NCI-H345 treated with DMSO at 0.1 percent for 48 hours (cell line): ENCODE results near the gene TRIB2.
"Not testable (repeated sequence)": the region's sequence is repeated elsewhere in the genome, so short reads cannot be mapped to it uniquely, and the experiment has no call there.

Source experiments
- DNase-seq: peaks from one replicate; lab custom pipeline; 2025; ENCODE audit not compliant: unreplicated experiment; lab: John Stamatoyannopoulos, UW

Gene TRIB2

GRCh38 chr2:12716282-12717190 lies at the start of gene TRIB2:
Gene TRIB2 (plus strand): TSS chr2:12716936. CDS start chr2:12718308, 1,372 bp downstream.
- DNase-seq = peak; percentile 90

GRCh38 chr2:12669036-12669435 lies 47.7 kb upstream of the TRIB2 start:
- no peak for DNase-seq

DNA sequence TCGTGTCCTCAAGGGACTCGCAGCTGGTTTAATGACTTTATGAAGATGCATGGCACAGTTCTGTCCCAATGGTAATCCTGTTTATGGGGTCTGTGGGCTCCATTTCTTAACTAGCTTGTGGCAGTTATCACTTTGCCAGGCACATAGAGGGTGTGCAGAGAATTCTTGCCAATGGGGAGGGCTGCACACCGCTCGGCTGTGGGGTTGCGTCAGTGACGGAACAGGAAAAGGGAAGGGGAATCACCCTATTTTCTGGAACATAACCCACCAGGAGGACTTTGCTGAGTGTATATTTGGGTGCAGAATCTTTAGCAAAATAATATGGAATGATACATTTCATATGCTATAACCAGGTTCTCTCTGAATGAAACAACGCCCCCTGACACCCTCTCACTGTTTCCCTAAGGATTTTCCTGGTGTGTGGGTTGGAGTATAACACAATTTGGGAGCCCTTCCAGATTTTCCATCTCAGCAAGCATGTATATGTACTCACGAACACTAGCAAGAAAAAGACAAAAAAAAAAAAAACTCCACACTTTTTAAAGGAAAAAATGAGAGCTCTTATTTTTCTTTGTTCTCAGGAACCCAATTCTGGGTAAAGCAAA lies 43.9 kb upstream of the TRIB2 start:
- no peak for DNase-seq

DNA sequence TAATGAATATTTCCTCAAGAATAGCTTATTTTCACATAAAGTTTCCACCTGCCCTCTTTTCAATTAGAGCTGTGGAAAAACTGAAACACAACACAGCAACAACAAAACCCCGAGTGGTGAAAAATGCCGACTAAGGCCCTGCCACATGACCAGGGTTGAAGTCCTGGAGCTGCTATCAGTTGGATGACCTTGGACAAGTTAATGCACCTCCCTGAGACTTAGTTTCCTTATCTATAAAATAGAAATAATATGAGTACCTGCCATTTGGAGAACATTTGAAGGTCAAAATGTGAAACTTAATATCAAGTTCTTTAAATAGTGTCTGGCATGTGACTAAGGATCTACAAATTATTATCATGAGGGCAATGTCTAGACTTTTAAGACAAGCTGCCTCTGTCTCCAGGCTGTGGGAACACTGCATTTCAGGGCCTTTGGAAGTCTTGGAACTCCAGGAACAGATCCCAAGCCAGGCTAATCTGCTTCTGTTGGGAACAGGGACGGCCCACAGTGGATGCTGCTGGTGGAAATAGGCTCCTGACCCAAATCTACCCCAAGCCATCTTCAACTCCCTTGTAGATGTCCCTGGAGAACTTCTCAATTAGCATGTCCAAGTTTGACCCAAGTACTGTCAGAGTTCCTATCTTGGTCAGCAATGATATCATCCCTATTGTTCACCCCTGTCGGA lies 42.0 kb upstream of the TRIB2 start:
- DNase-seq = no peak

DNA sequence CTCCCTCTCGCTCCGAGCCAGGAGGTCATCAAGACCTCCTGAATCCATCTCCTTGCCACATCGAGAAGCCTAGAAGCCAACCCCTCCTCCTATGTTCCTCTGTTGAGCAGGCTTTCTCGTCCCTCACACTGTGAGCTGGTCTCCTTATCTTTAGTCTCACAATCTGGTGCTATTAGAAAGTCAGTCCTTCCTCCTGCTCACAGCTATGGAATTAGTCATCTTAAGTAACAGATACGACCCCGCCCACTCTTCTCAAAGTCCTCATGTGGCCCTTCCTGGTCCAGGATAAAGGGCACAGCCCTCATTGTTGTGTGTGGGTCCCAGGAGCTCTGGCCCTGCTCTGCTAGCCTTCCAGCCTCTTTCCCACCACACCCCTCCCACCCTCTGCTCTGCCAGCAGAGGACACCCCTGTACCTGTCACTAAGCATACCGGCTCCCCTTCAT lies 41.4 kb upstream of the TRIB2 start:
- no peak for DNase-seq

DNA sequence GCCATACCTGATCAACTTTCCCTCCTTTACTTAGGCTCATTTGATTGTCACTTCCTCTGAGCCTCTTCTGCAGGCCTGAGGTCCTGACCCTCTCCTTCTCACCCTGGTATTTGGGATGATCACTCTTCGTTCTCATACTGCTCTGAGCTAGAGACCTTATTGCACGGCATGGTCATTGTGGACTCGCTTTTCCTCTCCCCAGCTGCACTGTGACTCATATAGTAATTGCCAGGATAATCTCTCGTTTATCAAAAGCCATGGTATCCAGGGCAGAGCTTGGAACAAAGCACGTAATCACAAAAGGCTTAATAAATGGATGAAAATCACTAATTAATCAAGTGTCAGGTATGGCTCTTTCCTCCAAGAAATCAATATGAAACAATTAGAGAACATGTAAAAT lies 40.9 kb upstream of the TRIB2 start:
- DNase-seq = no peak

DNA sequence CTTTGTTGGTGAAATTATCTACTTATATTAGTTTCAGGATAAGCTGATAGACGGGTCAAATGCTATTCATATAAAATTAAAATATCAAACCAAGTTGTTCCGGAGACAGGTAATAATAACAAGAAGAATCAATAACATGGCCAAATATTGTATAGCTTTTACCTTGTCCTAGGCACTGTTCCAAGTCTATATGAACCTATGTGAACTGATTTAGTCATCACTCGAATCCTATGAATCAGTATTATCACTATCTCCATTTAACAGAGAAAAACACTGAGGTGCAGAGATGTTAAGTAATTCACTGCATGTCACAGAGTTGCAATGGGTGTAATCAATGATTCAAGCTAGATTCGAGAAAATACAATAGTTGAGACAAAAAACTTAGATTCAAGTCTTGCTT lies 40.0 kb upstream of the TRIB2 start:
- no peak for DNase-seq

DNA sequence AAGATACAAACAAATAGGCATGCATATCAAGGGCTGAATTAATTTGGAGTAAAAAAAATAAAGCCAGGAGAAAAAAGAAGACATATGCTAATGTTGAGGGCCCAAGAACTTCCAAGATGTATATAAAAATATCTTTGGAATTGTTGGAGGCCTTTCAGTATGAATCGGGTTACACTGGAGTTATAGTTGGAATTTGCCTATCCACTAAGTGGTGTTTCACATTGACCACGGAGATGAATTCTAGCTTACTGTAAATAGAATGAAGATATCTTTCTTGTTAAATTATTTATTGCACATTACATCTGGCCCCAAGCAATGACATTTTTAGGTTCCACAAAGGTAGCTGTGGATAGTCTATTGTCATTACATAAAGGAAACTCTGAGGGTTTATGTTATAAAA lies 38.5 kb upstream of the TRIB2 start:
- no peak for DNase-seq

DNA sequence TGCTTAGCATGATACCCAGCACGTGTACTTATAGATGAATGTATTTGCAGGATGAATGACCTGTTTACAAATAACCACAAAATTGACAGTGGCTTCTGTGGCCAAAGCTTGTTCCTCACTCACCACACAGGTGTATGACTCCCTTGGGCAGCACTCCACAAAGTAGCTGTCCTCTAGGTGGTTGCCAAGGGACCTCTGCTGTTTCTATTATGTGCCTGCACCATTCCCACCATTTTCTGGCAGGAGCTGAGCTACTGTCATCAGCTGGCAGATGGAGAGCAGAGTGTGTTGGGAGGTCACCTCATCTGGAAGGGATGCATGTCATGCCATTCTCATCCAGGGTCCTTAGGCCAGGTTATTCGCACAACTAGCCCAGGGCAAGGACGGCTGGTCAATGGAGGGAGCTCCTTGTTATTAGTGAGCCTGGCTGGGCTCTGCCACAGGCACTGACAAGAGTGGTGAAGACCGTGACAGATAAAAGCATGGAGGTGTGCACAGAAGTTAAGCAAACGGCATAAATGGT lies 37.1 kb upstream of the TRIB2 start:
- no peak for DNase-seq

- not testable (repeated sequence) for DNase-seq
Observed at GRCh38 chr2:12680115-12680514, 36.6 kb upstream of the TRIB2 start.

GRCh38 chr2:12682017-12682416 lies 34.7 kb upstream of the TRIB2 start:
- no peak for DNase-seq

- DNase-seq = no peak
Observed at GRCh38 chr2:12683457-12684100, 33.2 kb upstream of the TRIB2 start.

- DNase-seq = no peak
Observed at GRCh38 chr2:12684471-12684936, 32.2 kb upstream of the TRIB2 start.

DNA sequence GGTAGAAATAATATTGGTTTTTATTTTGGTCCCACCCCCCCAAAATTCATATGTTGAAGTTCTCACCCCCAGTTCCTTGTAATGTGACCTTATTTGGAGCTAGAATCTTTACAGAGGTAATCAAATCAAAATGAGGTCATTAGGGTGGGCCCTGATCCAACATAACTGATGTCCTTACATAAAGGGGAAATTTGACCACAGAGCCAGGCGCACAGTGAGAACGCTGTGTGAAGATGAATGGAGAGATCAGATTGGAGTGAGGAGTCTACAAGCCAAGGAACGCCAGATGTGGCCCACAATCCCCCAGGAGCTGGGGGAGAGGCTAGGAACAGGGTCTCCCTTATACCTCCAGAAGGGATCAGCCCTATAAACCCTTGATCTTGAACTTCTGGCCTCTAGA lies 31.6 kb upstream of the TRIB2 start:
- no peak for DNase-seq

GRCh38 chr2:12685956-12686355 lies 30.8 kb upstream of the TRIB2 start:
- DNase-seq = no peak

DNA sequence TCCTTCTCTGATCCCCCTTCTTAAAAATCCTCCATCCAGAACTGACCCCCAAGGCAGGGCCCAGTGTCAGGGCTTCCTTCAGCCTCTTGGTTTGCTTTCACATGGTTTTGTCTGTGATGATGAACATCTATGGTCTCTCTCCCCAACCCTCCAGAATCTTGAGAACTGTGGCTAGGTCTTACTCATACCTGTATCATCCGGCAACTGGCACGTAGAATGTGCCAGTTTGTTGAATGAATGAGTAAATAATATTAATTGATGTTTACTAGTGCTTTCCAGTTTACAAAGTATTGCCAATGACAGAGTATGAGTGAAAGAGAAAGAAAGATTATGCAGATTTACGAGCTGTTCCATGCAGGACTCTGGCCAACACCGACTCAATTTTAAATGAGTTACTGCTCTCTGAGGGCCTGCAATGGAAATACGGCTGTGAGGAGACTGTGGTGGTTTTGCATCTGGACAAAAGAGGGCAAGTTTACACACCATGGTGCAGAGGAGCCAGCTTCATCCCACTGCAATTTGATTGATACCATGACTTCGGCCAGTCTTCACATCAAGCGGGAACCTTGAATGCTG lies 29.9 kb upstream of the TRIB2 start:
- no peak for DNase-seq

DNA sequence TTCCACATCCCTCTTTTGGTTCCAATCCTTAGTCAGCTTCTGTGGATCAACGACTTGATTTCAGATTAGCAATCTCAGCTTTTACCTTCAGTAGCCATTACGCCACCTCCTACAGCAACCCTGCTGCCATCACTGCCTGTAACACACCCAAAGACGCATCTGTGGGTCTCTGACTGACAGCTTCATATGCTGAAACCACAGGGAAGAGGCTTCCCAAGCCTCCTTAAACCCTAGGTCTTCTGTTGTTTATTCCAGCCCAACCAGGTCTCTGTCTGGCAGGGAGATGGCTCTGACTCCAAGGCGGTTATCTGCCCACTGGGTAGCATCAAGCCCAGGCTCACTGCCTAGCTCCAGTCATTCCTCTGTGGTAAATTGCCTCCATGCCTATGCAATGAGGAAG lies 28.6 kb upstream of the TRIB2 start:
- DNase-seq = no peak

- DNase-seq = no peak
Observed at GRCh38 chr2:12688893-12689292, 27.8 kb upstream of the TRIB2 start.

DNA sequence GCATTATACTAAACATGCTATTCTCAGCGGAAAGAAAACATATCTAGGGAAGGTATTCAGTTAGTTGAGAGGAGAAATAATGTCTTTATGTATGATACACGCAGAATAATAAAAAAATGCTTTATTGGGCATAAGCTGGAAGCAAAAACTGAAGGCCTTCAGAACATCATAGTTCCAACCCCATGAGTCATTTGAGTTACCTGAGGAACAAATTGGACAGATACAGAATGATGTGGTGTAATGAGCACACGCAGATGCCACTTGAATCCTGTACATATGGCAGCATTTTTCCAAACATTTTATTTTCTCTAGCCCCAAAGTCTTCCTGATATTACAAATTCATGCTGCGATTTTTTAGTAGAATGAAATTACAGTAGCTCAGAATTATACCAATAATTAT lies 23.2 kb upstream of the TRIB2 start:
- no peak for DNase-seq

GRCh38 chr2:12694990-12695774 lies 21.6 kb upstream of the TRIB2 start:
- no peak for DNase-seq
